ENCODE measurements around the gene FBXW9.

DNA sequence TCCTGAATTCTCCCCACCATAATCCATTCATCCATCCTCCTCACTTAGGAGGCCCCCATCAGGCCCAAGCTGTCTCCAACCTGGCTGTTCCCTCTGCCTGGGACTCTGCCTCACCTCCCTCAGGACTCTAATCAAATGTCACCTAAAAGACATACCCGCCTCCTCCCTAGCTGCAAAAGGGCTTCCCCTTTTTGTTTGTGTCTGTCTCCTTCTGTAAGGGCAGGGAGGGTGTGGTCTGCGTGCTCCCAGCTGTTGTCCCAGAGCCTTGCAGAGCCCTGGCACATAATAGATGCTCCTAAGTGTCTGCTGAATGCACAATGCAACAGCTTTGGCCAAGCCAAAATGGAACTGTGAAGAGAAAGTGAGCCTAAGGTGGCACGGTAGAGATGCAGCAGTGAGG lies 33.6 kb upstream of the FBXW9 start:
- TF ChIP-seq GATA2 (IDR thresholded peaks at IDR 0.05; ENCODE audit: low read depth, low read length), result no peak
- TF ChIP-seq GATA3 (IDR thresholded peaks at IDR 0.05; ENCODE audit: low read depth, low read length), result no peak
